ENCODE measurements around the gene UCP3. TPM values are rescaled to one million over a fixed set of nuclear protein-coding genes. Genes with fewer than 3 reads are reported as not detected.

Gene UCP3, protein sequence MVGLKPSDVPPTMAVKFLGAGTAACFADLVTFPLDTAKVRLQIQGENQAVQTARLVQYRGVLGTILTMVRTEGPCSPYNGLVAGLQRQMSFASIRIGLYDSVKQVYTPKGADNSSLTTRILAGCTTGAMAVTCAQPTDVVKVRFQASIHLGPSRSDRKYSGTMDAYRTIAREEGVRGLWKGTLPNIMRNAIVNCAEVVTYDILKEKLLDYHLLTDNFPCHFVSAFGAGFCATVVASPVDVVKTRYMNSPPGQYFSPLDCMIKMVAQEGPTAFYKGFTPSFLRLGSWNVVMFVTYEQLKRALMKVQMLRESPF
- polyA plus RNA-seq (ENCODE audit: insufficient read length) = 4.8 TPM
- long read RNA-seq, donor 1 = 0 reads
- long read RNA-seq, donor 2 = 0 reads
- long read RNA-seq, donor 3 = 0 reads
- long read RNA-seq, donor 4 = 0 reads
- long read RNA-seq, donor 5 = 0 reads
- long read RNA-seq, donor 6 = 0 reads
- long read RNA-seq, donor 7 = 0 reads
- long read RNA-seq, donor 8 = 0 reads

DNA sequence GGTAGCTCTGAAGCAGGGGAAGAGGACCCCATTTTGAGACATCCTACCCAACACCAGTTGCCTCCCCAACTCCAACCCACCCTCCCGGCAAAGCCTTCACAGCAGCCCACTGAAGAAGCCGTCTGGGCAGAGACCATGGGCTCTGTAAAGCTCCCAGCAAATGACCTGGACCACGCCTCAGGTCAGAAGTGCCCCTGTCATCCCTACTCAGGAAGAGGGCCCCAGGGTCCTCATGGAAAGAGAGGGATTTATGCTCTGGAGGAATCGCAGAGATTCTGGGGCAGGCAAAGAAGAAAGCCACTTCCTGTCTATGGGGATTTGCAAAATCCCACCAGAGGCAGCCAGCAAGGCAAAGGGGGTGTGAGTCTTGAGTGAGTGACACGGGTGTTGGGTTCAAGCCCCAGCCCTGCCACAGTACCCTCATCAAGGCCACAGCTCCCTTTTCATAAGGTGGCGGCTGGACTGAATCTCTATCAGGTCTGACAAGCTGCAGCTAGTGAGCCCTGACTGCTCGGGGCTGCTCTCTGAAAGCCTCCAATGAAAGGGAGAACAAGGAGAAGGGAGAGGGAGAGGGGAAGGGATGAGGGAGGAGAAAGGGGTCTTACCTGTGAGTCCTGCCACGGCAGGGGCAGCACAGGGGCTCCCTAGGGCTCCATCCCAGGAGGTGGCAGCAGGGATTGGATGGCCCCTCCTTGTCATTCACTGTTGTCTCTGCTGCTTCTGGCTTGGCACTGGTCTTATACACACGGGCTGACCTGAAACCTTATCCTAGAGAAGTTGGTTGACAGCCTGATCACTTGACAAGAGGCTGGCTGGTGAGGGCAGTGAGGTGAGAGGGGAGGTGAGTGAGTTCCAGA is at the start of gene UCP3:
TSS of gene UCP3 (minus strand) at position 713 of the 857 bp plus-strand sequence. CDS start 2,043 bp downstream, outside the sequence.
- no peak for DNase-seq

DNA sequence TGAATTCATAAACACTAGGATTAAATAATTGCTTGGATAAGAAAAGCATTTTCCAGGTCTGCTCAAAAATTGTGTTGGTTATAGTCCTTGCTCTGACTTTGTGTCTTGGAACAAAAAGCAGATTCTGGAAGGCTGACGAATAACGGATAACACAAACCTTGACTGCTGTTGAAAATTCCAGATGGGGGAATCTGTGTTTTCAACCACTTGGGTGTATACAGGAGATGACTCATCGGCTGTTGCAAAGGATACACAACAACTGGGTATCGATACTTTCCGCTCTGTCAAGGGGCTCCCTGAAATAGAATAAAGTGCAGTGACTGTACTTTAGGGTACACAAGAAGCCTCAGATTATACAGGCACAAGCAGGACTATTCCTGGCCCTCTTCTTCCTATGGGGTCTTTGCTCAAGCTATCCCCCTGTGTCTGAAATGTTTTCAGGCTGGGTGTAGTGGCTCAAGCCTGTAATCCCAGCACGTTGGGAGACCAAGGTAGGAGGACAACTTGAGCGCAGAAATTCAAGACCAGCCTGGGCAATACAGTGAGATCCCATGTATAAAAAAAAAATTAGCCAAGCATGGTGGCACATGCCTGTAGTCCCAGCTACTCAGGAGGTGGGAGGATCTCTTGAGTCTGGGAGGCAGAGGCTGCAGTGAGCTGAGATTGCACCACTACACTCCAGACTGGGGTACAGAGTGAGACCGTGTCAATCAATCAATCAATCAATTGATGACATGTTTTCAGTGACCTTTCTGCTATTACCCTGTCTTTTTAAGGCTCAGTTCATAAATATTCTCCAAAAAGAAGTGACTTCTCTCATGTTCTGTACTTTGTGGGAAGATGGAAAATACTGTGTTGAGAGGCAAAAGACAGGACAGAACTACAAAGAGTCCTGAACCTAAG is 48.6 kb upstream of the UCP3 start:
- no peak for DNase-seq

DNA sequence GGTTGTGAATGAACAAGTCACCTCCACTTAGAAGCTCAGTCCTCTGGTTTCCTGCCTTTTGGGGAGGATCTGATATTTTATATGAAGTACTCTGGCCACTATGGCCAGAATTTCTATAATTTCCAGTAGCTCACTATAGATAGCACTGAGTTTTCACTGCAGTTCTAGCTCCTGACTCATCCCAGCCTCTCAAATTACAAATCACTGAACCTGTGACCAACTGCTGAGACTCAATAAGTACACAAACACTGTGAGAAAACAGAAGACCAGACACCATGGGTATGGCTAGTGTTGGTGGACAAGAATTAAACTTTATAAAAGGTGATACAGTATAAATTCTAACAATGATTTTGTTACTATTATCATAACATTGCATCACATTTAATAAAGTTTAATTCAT is 47.1 kb upstream of the UCP3 start:
- no peak for DNase-seq

DNA sequence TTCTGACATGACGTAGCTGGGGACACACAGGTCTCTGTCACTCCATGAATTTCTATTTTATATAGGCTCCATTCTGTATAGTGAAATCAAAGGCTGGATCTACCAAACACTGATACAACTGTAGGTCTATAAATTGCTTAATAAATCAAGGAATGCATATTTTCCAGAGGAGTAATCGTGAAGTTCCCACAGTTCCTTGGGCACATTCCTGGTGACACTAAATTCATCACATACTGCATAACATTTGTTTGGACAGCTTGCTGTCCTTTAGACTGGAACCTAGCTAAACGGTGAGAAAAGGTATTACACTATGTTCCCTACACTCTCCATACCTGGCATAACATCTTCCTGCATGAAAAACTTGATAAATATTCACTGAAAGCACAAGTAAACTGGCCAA is 41.6 kb upstream of the UCP3 start:
- DNase-seq = no peak

DNA sequence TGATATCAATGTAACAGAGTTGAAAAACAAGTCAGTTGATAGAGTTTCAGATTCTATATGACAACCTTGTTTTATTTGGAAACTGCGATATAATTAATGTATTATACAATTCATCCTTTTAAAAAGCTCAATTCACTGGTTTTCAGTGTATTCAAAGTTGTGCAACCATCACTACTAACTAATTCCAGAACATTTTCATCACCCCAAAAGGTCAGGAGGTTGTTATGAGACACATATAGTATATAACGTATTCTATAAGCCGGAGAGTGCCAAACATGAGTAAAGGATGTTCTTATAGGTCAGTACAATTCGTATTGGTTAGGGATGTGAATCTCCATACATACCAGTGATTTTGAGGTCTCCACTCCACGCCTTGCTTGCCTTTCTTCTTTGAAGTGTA is 40.1 kb upstream of the UCP3 start:
- DNase-seq = no peak

DNA sequence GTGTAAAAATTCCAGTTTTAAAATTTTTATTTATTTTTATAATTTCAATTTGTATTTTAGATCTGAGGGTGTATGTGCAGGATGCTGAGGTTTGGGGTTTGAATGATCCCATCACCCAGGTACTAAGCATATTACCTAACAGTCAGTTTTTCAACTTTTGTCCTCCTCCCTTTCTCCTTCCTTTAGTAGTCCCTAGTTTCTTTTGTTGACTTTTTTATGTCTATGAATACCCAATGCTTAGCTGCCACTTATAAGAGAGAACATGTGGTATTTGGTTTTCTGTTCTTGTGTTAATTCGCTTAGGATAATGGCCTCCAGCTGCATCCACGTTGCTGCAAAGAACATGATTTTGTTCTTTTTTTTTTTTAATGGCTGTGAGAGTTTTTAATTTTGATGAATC is 35.7 kb upstream of the UCP3 start:
- DNase-seq = no peak

DNA sequence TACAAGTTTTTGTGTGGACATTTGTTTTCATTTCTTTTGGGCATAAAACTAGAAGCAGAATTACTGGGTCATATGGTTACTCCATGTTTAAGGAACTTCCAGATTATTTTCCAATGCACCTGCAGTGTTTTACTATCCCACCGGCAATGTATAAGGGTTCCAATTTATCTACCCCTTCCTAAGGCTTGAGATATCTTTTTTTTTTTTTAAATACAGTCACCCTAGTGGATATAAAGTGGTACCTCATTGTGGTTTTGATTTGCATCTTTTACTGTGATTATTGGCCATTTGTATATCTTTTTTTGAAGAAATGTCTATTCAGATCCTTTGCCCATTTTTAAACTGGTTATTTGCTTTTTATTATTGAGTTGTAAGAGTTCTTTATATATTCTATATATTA is 34.6 kb upstream of the UCP3 start:
- DNase-seq = no peak

DNA sequence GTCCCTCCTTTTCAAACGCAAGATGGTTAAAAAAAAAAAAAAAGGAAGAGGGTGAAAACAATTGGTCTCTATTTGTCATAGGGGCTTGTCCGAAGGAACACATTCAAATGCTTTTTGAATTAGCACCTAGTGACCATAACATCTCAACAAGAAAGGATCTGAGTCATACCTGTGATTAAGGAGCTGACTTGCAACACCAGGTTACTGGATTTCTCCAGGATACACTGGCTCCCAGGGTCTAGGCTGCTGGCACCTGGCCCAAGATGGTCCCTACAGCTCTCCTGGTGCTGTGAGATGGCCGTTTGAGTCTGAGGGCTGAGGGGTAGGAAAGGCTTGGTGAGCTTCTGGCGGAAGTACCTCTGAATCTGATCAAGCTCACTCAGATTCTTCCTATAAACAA is 28.4 kb upstream of the UCP3 start:
- DNase-seq = no peak

DNA sequence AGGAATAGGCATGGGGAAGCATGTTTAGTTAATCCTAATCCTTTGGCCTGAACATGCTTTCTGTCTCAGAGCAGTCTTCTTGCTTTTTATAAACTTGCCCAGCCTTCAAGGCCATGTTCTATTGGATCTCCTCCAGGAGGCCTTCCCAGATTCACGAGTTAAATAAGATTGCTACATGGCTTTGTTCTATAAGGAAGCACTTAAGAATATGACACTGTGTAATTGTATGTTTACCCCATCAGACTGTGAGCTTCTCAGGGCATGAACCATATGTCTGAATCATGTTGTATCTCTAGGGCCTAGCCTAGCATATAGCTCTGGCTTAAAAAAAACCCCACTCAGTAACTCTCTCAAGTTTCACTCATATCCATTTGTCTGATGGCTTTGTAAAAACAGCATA is 26.4 kb upstream of the UCP3 start:
- no peak for DNase-seq

DNA sequence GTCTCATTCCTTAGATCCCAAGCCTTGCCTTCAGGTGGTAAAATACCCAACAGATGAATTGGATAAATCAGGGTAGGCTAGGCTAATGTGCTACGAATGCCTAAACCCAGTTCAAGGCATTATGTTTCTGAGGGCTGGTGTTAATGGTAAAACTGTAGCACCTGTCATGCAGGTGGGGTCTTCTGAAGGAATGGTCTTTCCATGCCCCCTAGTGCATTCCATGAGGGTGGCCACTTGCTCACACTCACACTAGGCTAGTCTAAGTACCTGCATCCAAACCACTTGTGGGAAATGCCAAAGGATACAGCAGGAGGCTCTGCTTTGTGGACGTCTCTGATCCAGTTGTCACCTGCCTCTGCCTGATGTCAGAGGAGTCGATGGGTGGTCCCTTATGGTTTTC is 24.2 kb upstream of the UCP3 start:
- no peak for DNase-seq

DNA sequence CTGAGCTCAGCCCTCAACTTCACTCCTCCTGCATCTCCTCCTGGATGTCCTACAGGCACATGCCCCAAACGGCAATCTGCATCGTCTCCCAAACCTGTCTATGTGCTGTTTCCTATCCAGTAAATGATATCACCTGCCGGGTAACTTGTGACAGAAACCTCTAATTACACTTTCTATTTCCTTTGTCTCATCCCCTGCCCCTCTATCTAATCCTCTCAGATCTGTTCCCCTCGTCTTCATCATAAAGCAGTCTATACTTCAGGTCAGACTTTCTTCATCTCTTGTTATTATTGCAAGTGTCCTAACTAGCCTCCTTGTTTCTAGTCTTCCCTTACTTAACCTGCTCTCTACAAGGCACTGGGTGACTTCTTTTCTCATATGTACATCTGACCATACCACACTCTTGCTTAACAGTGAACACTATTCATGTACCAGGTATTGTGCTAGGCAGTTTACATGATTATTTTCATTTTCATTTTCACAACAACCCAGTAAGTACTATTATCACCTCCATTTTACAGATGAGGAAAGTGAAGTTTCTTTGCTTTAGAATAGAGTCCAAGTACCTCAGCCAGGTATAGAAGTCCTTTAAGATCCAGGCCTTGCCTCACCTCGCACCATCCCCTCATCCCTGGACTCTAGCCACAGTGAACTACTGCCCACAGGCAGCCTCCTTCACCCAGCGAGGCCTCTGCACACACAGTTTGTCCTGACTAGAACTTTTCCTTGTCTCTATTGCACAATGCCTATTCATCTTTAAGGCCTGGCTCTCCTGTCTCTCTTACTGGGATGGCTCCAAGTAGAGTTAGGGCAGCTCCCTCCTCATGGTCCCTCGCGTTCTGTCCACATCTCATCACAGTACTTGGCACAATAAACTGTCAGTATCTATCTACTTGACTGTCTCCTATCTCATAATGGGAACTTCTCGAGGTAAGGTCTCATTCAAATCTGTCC is 22.1 kb upstream of the UCP3 start:
- no peak for DNase-seq

DNA sequence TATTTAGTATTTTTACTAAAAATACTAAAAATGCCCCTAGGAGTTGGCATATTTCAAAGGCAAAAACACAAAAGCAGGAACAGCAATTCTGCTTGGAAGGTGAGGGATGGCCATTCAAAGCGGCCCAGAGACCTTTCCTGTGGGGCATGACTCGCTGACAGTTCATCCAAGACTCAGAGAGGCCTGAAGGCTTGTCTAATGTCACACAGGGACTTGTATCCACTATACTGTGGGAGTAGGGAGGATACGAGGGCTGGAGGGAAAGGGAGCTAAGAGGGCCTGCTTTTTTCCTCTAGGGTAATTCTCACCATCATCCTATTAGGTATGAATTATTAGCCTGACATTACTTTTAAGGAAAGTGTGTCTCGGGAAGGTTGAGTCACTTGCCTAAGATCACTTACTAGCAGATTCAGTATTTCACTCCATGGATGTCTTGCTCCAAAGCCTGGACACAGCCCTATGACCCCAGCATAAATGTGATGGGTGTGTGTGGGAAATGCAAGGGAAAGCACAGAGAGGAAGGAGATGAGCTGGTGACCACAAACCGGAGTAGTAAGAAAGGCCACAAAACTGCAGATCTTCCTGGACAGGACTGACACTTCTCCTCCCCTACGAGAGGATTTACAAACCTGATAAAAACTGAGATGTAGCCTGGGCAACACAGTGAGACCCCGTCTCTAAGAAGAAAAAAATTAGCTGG is 16.7 kb upstream of the UCP3 start:
- no peak for DNase-seq

DNA sequence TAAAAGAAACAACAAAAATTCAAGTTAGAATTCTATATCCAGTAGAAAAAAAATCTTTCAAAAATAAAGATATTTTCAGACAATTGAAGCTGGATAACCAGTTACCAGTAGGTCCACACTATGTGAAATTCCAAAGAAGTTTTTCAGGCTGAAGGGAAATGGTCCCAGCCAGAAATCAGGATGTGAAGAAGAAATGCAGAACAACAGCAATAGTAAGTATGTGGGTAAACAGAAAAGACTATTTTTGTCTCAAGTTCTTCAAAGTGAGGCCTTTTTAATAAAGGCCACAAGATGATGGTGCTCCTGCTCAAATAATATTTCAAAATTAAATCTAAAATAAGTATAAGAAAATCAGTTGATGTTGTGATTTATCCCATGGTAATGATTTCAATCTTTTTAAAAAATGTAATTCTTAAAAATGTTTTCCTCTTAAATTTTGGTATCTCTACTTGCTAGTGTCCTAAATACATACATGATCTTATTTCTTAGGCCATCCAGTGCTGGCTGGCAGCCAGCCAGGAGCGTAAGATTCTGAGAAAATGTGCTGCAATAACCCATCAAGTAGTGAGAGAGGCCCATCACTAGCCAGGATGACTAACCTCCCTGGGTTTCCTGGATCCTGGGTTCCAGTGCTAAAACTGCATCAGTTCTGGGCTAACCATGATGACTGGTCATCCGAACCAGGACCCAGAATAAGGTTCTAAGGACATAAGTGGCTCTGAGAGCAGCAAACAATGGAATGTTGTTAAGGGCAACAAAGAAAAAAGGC is 15.6 kb upstream of the UCP3 start:
- no peak for DNase-seq

DNA sequence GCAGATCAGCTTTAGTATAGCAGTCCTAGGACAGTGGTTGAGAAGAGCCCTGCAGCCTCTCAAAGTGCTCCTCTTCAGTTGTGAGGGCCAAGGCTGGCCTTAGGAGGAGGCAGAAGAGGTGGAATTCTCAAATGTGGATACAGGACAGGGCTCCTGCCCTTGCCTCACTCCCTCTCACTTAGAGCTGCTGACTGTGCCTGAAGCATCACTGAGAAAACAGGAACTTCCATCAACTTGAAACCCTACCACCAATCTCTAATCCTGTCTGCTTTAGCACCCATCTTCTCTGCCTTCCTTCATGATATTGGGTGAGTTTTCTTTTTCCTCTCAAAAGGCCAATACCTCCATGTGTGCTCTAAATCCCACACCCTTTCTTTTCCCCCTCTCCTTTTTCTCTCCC is 14.4 kb upstream of the UCP3 start:
- no peak for DNase-seq

DNA sequence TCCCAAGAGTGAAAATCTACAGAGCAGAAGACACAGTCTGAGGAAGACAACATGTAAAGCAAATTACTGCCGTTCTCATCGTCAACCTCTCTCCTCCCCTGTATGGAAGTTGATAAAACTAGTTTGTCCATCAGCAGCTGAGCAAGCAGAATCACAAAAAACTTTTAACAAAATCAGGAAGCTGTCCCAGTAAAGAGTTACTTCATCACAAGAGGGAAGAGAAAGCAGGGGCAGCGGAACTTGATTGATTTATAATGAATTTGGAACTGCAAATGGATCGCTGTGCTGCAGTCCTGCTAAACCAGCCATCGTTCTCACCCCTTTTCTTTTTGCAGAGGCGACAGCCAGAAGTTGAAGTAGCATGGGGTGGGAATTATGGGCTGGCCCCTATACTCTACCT is 13.7 kb upstream of the UCP3 start:
- DNase-seq = no peak

DNA sequence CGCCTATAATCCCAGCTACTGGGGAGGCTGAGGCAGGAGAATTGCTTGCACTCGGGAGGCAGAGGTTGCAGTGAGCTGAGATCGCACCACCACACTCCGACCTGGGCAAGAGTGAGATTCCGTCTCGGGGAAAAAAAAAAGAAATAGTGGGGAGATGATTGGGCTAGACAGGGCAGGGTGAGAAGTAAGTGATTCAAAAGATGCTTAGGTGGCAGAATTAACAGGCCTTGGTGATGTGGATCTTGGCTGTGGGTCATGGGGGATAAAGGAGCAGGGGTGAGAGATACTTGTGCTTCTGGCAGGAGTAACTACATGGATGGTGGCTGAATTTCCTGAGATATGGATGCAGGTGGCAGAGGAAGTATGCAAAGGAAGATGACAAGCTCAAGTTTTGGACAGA is 13.1 kb upstream of the UCP3 start:
- DNase-seq = no peak

DNA sequence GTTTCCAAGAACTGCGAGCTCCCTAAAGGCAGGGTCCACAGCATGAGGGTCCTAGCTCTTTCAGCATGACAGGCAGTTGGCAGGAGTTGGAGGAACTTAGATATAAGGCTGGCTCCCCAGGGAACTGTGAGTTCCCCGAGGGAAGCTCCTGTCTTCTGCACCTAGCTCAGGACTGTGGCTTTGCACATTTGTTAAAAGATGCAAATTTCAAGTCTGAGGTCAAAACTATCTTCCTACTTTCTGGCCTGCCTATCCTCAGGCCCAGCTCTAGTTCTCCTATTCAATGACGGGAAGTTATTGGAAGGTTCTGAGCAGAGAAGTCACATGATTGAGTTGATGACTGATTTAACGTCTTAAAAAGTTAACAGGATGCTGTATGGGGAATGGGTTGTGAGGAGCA is 11.7 kb upstream of the UCP3 start:
- DNase-seq = no peak

DNA sequence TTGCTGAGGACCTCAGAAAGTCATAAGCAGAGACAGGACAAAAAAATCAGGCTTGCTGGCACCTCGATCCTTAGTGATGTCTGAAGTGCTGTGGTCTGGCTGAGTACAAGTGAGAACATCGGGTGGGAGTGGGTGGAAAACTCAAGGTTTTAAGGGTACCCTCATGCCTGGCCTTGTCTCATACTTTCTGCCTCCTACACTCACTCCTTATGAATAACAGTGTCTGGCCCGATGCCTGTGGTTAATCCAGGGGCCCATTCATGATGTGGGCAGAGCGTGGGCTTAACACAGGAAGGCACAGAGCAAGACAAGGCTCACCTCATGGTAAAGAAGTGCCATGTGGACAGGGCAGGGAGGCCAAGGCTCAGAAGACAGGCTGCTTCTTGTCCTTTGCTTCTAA is 11.0 kb upstream of the UCP3 start:
- no peak for DNase-seq

DNA sequence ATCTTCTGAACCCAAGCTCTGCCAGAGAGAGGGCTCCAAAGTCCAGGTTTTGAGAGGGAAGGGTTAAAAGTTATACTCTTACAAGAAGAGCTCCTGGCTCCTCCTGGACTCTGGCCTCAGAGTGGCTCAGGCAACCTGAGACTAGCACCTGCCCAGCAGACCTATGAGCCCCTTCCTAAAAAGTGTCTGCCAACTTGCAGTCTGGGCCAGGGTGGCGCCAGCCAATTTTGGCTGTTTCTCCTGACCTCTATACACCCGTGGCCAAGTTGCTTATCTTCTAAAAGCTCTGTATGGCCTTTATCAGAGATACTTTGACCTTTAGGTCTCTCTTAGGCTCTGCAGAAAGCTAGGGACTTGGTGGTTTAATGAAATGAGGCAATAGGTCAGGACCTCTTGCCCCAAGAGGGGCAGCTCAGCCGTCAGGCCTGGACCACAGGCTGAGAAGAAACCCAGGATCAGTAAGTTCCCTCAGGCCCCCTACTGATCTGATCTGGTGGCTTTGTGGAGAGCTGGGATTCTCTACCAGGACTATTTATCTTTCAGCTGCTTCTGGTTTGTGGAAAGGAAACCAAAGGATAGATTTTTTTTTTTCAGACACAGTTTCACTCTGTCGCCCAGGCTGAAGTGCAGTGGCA is 10.3 kb upstream of the UCP3 start:
- no peak for DNase-seq
